ENCODE results near the gene OSBPL5. TPM values are rescaled to one million over a fixed set of nuclear protein-coding genes. Genes with fewer than 3 reads are reported as not detected.

OSBPL5 gene
- total RNA-seq, 4 donors from 2014 or later, result 14.1 to 67.6 (median 31.8) TPM

DNA sequence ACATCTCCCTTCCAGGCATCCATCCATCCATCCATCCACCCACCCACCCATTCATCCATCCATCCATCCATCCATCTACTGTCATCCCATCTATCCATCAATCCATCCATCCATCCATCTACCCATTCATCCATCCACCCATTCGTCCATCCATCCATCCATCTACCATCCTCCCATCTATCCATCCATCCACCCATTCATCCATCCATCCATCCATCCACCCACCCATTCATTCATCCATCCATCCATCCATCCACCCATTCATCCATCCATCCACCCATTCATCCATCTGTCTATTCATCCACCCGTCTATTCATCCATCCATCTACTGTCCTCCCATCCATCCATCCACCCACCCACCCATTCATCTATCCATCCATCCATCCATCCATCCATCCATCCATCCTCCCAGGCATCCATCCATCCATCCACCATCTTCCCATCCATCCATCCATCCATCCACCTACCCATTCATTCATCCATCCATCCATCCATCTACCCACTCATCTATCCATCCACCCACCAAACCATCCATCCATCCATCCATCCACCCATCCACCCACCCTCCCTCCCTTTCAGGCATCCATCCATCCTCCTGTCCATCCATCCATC lies 33.7 kb downstream of the OSBPL5 start:
- TF ChIP-seq, protein P1, sequence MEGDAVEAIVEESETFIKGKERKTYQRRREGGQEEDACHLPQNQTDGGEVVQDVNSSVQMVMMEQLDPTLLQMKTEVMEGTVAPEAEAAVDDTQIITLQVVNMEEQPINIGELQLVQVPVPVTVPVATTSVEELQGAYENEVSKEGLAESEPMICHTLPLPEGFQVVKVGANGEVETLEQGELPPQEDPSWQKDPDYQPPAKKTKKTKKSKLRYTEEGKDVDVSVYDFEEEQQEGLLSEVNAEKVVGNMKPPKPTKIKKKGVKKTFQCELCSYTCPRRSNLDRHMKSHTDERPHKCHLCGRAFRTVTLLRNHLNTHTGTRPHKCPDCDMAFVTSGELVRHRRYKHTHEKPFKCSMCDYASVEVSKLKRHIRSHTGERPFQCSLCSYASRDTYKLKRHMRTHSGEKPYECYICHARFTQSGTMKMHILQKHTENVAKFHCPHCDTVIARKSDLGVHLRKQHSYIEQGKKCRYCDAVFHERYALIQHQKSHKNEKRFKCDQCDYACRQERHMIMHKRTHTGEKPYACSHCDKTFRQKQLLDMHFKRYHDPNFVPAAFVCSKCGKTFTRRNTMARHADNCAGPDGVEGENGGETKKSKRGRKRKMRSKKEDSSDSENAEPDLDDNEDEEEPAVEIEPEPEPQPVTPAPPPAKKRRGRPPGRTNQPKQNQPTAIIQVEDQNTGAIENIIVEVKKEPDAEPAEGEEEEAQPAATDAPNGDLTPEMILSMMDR (IDR thresholded peaks at IDR 0.05), result no peak
- no peak for DNase-seq (ENCODE audit: low spot score)
- no peak for ATAC-seq (ENCODE audit: low FRiP score)

DNA sequence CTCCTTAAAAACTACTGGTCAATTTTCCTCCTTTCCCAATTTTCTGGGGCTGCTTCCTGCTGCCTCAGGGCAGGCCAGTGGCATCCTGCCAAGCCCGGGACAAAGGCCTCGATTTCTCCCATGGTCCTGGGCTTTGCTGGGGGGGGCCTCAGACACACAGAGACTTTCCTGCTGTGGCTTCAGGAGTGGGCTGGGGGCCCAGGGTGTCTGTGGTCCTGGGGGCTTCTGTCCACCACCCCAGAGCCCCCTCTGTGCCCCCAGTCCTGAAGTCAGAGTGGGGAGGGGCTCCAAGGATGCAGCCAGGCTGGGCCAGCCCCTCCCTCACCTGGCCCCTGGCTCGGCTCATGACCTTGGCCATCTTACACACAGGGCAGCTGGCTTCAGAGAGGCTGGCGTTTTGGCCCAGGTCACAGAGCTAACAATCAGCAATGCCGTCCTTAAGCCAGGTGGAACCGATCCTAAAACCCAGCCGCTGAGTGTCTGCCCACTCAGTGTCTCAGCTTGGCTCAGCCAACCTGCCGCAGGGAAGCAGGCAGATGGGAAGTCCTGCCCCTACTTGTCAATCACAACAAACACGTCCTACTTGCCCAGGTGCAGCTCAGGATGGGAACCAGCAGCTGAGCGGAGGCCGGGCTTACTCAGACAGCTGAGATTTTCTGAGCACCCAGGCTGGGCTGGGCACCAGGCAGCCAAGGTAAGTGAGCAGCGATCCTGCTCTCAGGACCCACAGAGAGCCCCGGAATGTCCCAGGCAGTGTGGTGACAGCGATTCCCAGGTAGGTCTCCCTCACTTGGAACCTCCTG lies 34.6 kb downstream of the OSBPL5 start:
- no peak for ATAC-seq (ENCODE audit: low FRiP score)
- TF ChIP-seq, protein P1 (IDR thresholded peaks at IDR 0.05), result no peak
- no peak for DNase-seq (ENCODE audit: low spot score)

DNA sequence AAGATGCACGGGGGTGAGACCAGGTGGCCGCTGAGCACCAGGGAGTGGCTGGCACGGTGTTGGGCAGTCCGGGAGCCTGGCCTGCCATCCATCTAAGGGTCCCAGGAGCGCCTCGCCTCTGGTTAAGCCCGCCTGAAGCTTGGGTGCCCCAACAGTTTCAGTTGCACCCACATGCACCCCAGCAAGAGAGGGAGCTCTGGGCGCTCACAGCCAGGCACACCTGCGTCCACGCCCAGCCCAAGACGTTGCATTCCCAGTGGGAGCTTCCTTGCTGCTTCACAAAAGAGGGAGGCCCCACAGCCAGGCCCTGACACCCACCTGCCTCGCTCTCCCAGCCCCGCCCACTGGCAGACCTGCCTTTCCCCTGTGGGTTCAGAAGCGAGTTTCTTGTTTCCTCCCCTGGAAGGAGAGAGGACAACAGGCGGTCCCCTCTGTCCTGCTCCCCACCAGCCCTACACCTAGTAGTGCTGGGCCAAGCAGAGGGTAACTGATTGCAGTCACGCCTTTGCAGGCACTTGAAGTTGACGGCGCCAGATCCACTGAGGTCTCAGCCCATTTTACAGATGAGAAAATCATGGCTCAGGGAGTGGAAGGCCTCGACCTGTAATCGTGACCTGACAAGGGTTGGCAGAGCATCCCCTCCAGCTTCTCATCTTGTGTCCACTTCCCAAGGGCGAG lies 35.4 kb downstream of the OSBPL5 start:
- DNase-seq (ENCODE audit: low spot score), result no peak
- no peak for ATAC-seq (ENCODE audit: low FRiP score)
- TF ChIP-seq, protein P1 (IDR thresholded peaks at IDR 0.05), result no peak

DNA sequence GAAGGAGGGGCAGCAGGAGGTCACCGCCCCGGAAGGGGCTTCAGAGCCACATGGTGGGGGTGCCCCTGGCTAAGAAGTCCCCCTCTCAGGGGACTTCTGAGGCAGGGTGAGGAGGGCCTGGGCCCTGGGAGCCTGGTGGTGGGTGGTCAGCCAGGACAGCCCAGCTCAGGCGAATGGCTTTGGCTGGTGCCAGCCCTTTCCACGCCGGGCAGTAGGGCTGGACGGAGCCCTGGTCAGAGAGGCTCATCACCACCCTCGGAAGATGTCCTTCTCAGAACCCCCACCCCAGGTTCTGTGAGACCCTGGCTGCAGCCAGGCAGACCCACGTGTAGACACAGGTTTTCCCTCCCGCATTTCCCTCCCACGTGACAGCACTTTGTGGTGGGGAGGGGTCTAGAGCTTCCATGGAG lies 35.9 kb downstream of the OSBPL5 start:
- TF ChIP-seq, protein P1 (IDR thresholded peaks at IDR 0.05), result no peak
- no peak for DNase-seq (ENCODE audit: low spot score)
- ATAC-seq (ENCODE audit: low FRiP score), result no peak

DNA sequence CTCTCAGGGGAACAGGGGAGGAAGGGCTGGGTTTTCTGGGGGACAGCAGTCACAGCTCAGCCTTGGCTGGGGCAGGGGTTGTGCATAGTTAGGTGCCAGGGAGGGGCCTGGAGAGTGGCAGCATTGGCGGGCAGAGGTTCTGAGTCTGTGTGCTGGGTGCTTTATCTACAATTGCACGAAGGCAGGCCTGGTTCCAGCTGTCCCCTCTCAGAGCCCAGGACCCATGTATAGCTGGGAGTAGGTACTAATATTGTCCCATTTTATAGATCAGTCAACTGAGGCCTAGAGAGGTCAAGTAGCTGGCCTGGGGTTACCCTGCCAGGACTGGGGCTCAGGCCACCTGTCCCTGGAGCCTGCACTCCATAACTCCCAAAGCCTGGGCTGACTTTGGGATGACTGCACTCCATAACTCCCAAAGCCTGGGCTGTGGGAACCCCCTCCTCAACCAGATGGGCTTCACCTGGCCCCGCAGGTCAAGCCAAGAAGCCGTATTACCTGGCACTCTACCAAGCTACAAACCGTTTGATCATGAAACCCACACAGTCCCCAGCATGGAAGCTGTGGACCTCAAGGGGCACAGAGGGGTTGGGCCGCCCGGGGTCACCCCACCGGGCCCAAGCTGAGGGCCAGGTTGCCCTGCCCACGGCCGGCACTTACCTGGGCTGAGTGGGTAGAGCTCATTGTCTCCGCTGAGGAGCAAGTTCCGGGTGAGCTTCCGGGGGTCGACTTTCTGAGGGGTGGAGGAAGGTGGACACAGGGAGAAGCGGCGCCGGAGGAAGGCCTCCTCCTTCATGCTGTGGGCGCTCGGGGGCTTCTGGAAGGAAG lies 36.5 kb downstream of the OSBPL5 start:
- DNase-seq (ENCODE audit: low spot score) (no peak), ATAC-seq (ENCODE audit: low FRiP score) (no peak)
- TF ChIP-seq, protein P1 (IDR thresholded peaks at IDR 0.05), result no peak

DNA sequence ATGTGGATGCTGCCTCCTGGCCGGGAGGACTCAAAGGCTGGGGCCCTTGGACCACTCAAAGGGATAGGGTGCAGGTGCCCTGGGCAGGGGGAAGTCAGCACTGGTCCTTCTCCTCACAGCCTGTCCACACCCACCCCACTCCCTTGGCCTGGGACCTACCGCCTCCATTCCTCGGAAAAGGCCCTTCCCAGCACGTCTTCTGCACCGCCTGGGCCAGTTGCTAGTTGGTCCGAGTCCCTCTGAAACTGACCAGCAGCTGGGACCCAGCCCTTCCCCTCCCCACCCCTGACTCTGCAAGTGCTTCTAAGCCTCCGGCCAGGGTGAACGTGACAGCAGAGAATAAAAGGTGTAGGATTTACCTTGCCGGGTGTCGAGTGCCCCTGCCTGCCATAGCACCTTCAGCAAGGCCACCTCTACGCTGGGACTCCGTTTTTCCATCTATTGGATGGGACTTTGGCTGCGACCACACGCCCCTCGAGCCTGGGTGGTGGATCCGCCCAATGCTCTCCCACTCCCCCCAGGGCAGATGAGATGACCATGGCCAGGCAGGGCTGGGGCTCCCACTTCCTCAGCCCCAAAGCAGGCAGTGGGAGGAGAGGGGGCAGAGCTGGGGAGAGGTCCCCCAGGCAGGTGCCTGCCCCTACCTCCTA lies 37.3 kb downstream of the OSBPL5 start:
- TF ChIP-seq, protein P1 (IDR thresholded peaks at IDR 0.05), result no peak
- ATAC-seq (ENCODE audit: low FRiP score) (no peak), DNase-seq (ENCODE audit: low spot score) (no peak)

Data from omental fat pad (tissue), 4 donors.